Activated CD4-positive, alpha-beta T cell treated with anti-CD3 and anti-CD28 coated beads for 36 hours (primary cell): Measurements from ENCODE around the gene TMPO. TPM values are rescaled to one million over a fixed set of nuclear protein-coding genes. Genes with fewer than 3 reads are reported as not detected.
"Not testable (repeated sequence)": the region's sequence is repeated elsewhere in the genome, so short reads cannot be mapped to it uniquely, and the experiment has no call there.

Experiments
- ATAC-seq: fragments of 200-7000 bp; cut with Tn5 transposase; one replicate; pipeline ENCODE4 v1.10.0; 2021; ENCODE audit warnings: mild to moderate bottlenecking, moderate library complexity
- CTCF ChIA-PET: fragments of 350-600 bp; sonication (Branson Sonifier 250); formaldehyde crosslinking; loops from one replicate; lab custom pipeline; 2021; ENCODE audit warnings: antibody characterized with exemption; lab: Charles Lee
- POLR2A ChIA-PET: fragments of 350-600 bp; sonication (Branson Sonifier 250); formaldehyde crosslinking; loops from one replicate; lab custom pipeline; 2021; ENCODE audit warnings: antibody characterized with exemption, inconsistent platforms; lab: Charles Lee
- DNase-seq: peaks from one replicate; pipeline ENCODE4 v3.0.0-alpha.2; 2020
- H3K27ac Mint-ChIP-seq: one replicate; pipeline ENCODE4 v1.8.0; 2021; ENCODE audit warnings: mixed read lengths
- H3K27me3 Mint-ChIP-seq: one replicate; pipeline ENCODE4 v1.8.0; 2021; ENCODE audit warnings: mixed read lengths
- H3K36me3 Mint-ChIP-seq: one replicate; pipeline ENCODE4 v1.8.0; 2021; ENCODE audit warnings: low read depth, mixed read lengths
- H3K4me1 Mint-ChIP-seq: one replicate; pipeline ENCODE4 v1.8.0; 2021; ENCODE audit warnings: mixed read lengths
- H3K4me3 Mint-ChIP-seq: one replicate; pipeline ENCODE4 v1.8.0; 2021; ENCODE audit warnings: mild to moderate bottlenecking, moderate library complexity, mixed read lengths
- H3K9me3 Mint-ChIP-seq: one replicate; pipeline ENCODE4 v1.8.0; 2021; ENCODE audit warnings: low read depth, mixed read lengths
- intact Hi-C, 2 experiments: fragments of 100-400 bp; cut with DNase I in 1 of 2; cut with micrococcal nuclease in 1 of 2; formaldehyde crosslinking; loops; one replicate each; pipeline versions ENCODE4 v1.14.2 to v1.15.1; 2022 to 2024; cut with DNase I, micrococcal nuclease
- total RNA-seq, 2 experiments: library from RNA; stranded (reverse); gene quantifications; one replicate each; pipeline ENCODE4 v1.2.3, GENCODE V29; 2021

TMPO gene
- total RNA-seq, 2 experiments from 2014 or later, result 328 to 429 TPM

GRCh38 chr12:98485792-98486340, 29.5 kb upstream of the TMPO start:
- Mint-ChIP-seq H3K4me3 (no peak overlapping the region), H3K9me3 (no peaks in the 10 kb centered on the region), H3K27ac (no peak overlapping the region), H3K4me1 (peaks cover under 1% of the 10 kb centered on the region), H3K36me3 (no peaks in the 10 kb centered on the region), H3K27me3 (no peaks in the 10 kb centered on the region)
- ChIA-PET POLR2A (no interaction called here), CTCF (interaction anchor here (1.6 kb wide), 1 partner anchor 31 kb away, joined by 9 read pairs; no protein-coding TSS in a partner anchor)
- intact Hi-C loops, result no loop called here
- ATAC-seq (no peak), DNase-seq (no peak)

- H3K9me3 Mint-ChIP-seq, H3K4me3 Mint-ChIP-seq, H3K36me3 Mint-ChIP-seq, ATAC-seq, H3K27ac Mint-ChIP-seq, H3K27me3 Mint-ChIP-seq, H3K4me1 Mint-ChIP-seq, intact Hi-C loops, DNase-seq: not testable (repeated sequence)
- CTCF ChIA-PET, result interaction anchor here (0.6 to 0.8 kb wide), 2 partner anchors 45 to 1865 kb away, joined by 3 to 4 read pairs; no protein-coding TSS in a partner anchor
- POLR2A ChIA-PET, result interaction anchor here (0.7 kb wide), 1 partner anchor 89 kb away, joined by 3 read pairs; no protein-coding TSS in a partner anchor
Observed at GRCh38 chr12:98488416-98488815, 27.0 kb upstream of the TMPO start.

GRCh38 chr12:98489176-98489575, 26.2 kb upstream of the TMPO start:
- Mint-ChIP-seq H3K36me3 (no peaks in the 10 kb centered on the region), H3K27me3 (no peaks in the 10 kb centered on the region), H3K4me3 (no peak overlapping the region), H3K9me3 (no peaks in the 10 kb centered on the region), H3K4me1 (peaks cover 5% of the 10 kb centered on the region), H3K27ac (no peak overlapping the region)
- intact Hi-C loops, result no loop called here
- ChIA-PET POLR2A (no interaction called here), CTCF (interaction anchor here (0.6 to 0.8 kb wide), 2 partner anchors 28 to 67 kb away, joined by 3 read pairs; no protein-coding TSS in a partner anchor)
- ATAC-seq, result no peak
- DNase-seq, result no peak

GRCh38 chr12:98490501-98491453, 24.6 kb upstream of the TMPO start:
- DNase-seq, result peak; percentile 88
- peak; percentile 85 for ATAC-seq
- no peaks in the 10 kb centered on the region for H3K27me3 Mint-ChIP-seq
- POLR2A ChIA-PET, result interaction anchor here (0.6 to 1.0 kb wide), 3 partner anchors 13 to 28 kb away, joined by 3 to 4 read pairs (median 3); no protein-coding TSS in a partner anchor
- no peaks in the 10 kb centered on the region for H3K9me3 Mint-ChIP-seq
- no peaks in the 10 kb centered on the region for H3K36me3 Mint-ChIP-seq
- intact Hi-C loops, result loop anchor here (1.0 to 5.0 kb wide), 6 partner anchors 13 to 164 kb away; no protein-coding TSS in a partner anchor
- peak overlapping the region; percentile 22 for H3K4me3 Mint-ChIP-seq
- CTCF ChIA-PET, result interaction anchor here (0.7 to 3.2 kb wide), 23 partner anchors 10 to 508 kb away, joined by 3 to 53 read pairs (median 5); partner anchors contain the start of genes IKBIP and TMPO
- peaks cover 5% of the 10 kb centered on the region for H3K4me1 Mint-ChIP-seq
- peak overlapping the region; percentile 81 for H3K27ac Mint-ChIP-seq

GRCh38 chr12:98492580-98493140, 22.7 kb upstream of the TMPO start:
- no peak for ATAC-seq
- CTCF ChIA-PET, result interaction anchor here (0.6 to 3.2 kb wide), 11 partner anchors 11 to 1591 kb away, joined by 3 to 53 read pairs (median 4); partner anchors contain the start of gene TMPO
- H3K36me3 Mint-ChIP-seq, result no peaks in the 10 kb centered on the region
- peaks cover 5% of the 10 kb centered on the region for H3K4me1 Mint-ChIP-seq
- DNase-seq, result no peak
- no peaks in the 10 kb centered on the region for H3K27me3 Mint-ChIP-seq
- intact Hi-C loops, result loop anchor here (5.0 kb wide), 1 partner anchor 40 kb away; no protein-coding TSS in a partner anchor
- H3K27ac Mint-ChIP-seq, result no peak overlapping the region
- POLR2A ChIA-PET, result no interaction called here
- no peaks in the 10 kb centered on the region for H3K9me3 Mint-ChIP-seq
- no peak overlapping the region for H3K4me3 Mint-ChIP-seq

GRCh38 chr12:98501266-98501629, 14.1 kb upstream of the TMPO start:
- Mint-ChIP-seq H3K27ac (peak overlapping the region; percentile 77), H3K4me3 (peak overlapping the region; percentile 56), H3K4me1 (peaks cover 37% of the 10 kb centered on the region)
- ChIA-PET CTCF (interaction anchor here (0.7 to 2.8 kb wide), 5 partner anchors 10 to 42 kb away, joined by 3 to 37 read pairs (median 4); no protein-coding TSS in a partner anchor), POLR2A (interaction anchor here (0.9 kb wide), 1 partner anchor 15 kb away, joined by 3 read pairs; no protein-coding TSS in a partner anchor)
- intact Hi-C loops, result loop anchor here in 1 of 2 experiments (2.0 to 5.0 kb wide), 3 partner anchors 34 to 1766 kb away; partner anchors contain the start of genes BLTP3B, DEPDC4 and SCYL2
- not testable (repeated sequence) for H3K27me3 Mint-ChIP-seq, H3K9me3 Mint-ChIP-seq, ATAC-seq, H3K36me3 Mint-ChIP-seq
- peak; percentile 16 for DNase-seq

GRCh38 chr12:98503342-98503591, 12.1 kb upstream of the TMPO start:
- peak overlapping the region; percentile 84 for H3K4me3 Mint-ChIP-seq

GRCh38 chr12:98503592-98504367, 11.6 kb upstream of the TMPO start:
- DNase-seq (peak; percentile 98), ATAC-seq (peak; percentile 85)
- Mint-ChIP-seq H3K36me3 (peaks cover 7% of the 10 kb centered on the region), H3K9me3 (peaks cover 2% of the 10 kb centered on the region), H3K4me1 (peaks cover 37% of the 10 kb centered on the region), H3K27me3 (peaks cover 2% of the 10 kb centered on the region), H3K27ac (peak overlapping the region; percentile 99), H3K4me3 (peak overlapping the region; percentile 84)
- intact Hi-C loops, result loop anchor here (1.0 to 5.0 kb wide), 8 partner anchors 12 to 1764 kb away; partner anchors contain the start of genes IKBIP (in 2 of the 2), SLC25A3 (in 2 of the 2), BLTP3B (in 1 of the 2) and DEPDC4 (in 1 of the 2)
- ChIA-PET POLR2A (interaction anchor here (0.7 to 2.1 kb wide), 4 partner anchors 12 to 92 kb away, joined by 3 to 19 read pairs (median 4); partner anchors contain the start of genes SLC25A3 and TMPO), CTCF (interaction anchor here (0.8 to 2.1 kb wide), 4 partner anchors 10 to 12 kb away, joined by 4 to 9 read pairs (median 6); partner anchors contain the start of gene TMPO)

More at GRCh38 chr12:98503342-98503591, 12.1 kb upstream of the TMPO start:
- ATAC-seq (peak; percentile 60), DNase-seq (peak; percentile 93)
- CTCF ChIA-PET, result interaction anchor here (0.8 to 2.1 kb wide), 3 partner anchors 11 to 13 kb away, joined by 4 to 7 read pairs (median 4); partner anchors contain the start of gene TMPO
- POLR2A ChIA-PET, result interaction anchor here (0.7 to 2.1 kb wide), 4 partner anchors 12 to 92 kb away, joined by 3 to 19 read pairs (median 4); partner anchors contain the start of genes SLC25A3 and TMPO
- H3K4me1 Mint-ChIP-seq, result peaks cover 37% of the 10 kb centered on the region
- H3K27ac Mint-ChIP-seq, result peak overlapping the region; percentile 99
- peaks cover 7% of the 10 kb centered on the region for H3K36me3 Mint-ChIP-seq
- peaks cover 2% of the 10 kb centered on the region for H3K27me3 Mint-ChIP-seq
- intact Hi-C loops, result loop anchor here (1.0 to 5.0 kb wide), 8 partner anchors 12 to 1764 kb away; partner anchors contain the start of genes IKBIP (in 2 of the 2), SLC25A3 (in 2 of the 2), BLTP3B (in 1 of the 2) and DEPDC4 (in 1 of the 2)
- H3K9me3 Mint-ChIP-seq, result peaks cover 2% of the 10 kb centered on the region

- ChIA-PET CTCF (interaction anchor here (2.1 kb wide), 1 partner anchor 9 kb away, joined by 9 read pairs; no protein-coding TSS in a partner anchor), POLR2A (interaction anchor here (2.1 kb wide), 1 partner anchor 11 kb away, joined by 19 read pairs; the partner anchor contains the start of gene TMPO)
- H3K9me3 Mint-ChIP-seq, result peaks cover 2% of the 10 kb centered on the region
- H3K27me3 Mint-ChIP-seq, result peaks cover 2% of the 10 kb centered on the region
- H3K4me3 Mint-ChIP-seq, result peak overlapping the region; percentile 84
- H3K4me1 Mint-ChIP-seq, result peaks cover 37% of the 10 kb centered on the region
- ATAC-seq (peak; percentile 0), DNase-seq (no peak)
- H3K36me3 Mint-ChIP-seq, result peaks cover 7% of the 10 kb centered on the region
- intact Hi-C loops, result loop anchor here in 1 of 2 experiments (5.0 kb wide), 2 partner anchors 1638 to 1763 kb away; partner anchors contain the start of genes BLTP3B, DEPDC4 and SCYL2
- peak overlapping the region; percentile 99 for H3K27ac Mint-ChIP-seq
Observed at GRCh38 chr12:98504368-98504617, 11.1 kb upstream of the TMPO start.

- H3K4me1 Mint-ChIP-seq, result peaks cover 27% of the 10 kb centered on the region
- POLR2A ChIA-PET, result no interaction called here
- intact Hi-C loops, result no loop called here
- DNase-seq (no peak), ATAC-seq (no peak)
- peaks cover under 1% of the 10 kb centered on the region for H3K27me3 Mint-ChIP-seq
- H3K9me3 Mint-ChIP-seq, result no peaks in the 10 kb centered on the region
- H3K36me3 Mint-ChIP-seq, result peaks cover 13% of the 10 kb centered on the region
- no peak overlapping the region for H3K27ac Mint-ChIP-seq
- CTCF ChIA-PET, result interaction anchor here (0.8 kb wide), 1 partner anchor 23 kb away, joined by 3 read pairs; no protein-coding TSS in a partner anchor
- H3K4me3 Mint-ChIP-seq, result no peak overlapping the region
Observed at GRCh38 chr12:98509063-98509462, 6.3 kb upstream of the TMPO start.
